Hematopoietic multipotent progenitor cell treated with erythropoietin and hydrocortisone succinate and interleukin-3 and kit ligand, for 4 days (in vitro differentiated cells): ENCODE results near the gene MEN1.

ENCODE experiments used
- DNase-seq: peaks from one replicate; pipeline ENCODE4 v3.0.0-alpha.2; 2015

The MEN1 gene

GRCh38 chr11:64800303-64801157 lies 9.8 kb downstream of the MEN1 start:
- DNase-seq, result no peak

DNA sequence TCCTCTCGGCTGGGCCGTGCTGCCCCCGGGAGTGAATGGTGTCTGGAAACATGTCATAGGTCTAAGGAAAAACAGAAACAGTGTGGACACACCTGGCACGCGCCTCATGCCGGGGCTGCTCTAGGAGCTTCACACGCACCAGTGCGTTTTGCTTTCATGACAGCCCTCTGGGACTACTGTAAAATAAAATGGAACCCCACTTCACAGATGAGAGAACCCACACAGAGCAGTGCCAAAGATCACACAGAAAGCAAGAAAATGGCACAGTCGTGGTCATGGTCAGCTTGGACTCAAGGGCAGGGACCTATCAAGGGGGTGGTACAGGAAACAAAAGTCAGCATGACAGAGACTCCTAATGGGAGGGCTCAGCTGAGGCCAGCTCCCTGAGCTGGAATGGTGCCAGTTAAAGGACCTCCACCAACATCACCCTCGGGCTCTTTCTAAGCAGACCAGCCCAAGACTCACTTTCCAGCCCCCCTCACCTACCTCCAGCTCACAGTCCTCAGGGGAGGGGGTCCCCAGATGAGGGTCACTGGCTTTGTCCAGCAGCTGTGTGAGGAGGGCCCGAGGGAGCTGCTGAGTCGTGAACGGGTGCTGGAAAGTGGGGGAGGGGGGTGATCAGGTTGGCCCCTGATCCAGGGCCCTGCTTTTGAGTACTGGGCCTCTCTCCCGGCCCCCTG lies 10.6 kb downstream of the MEN1 start:
- peak; percentile 47 for DNase-seq

- no peak for DNase-seq
Observed at GRCh38 chr11:64799256-64799622, 11.1 kb downstream of the MEN1 start.

- no peak for DNase-seq
Observed at GRCh38 chr11:64796757-64797541, 13.4 kb downstream of the MEN1 start.

DNA sequence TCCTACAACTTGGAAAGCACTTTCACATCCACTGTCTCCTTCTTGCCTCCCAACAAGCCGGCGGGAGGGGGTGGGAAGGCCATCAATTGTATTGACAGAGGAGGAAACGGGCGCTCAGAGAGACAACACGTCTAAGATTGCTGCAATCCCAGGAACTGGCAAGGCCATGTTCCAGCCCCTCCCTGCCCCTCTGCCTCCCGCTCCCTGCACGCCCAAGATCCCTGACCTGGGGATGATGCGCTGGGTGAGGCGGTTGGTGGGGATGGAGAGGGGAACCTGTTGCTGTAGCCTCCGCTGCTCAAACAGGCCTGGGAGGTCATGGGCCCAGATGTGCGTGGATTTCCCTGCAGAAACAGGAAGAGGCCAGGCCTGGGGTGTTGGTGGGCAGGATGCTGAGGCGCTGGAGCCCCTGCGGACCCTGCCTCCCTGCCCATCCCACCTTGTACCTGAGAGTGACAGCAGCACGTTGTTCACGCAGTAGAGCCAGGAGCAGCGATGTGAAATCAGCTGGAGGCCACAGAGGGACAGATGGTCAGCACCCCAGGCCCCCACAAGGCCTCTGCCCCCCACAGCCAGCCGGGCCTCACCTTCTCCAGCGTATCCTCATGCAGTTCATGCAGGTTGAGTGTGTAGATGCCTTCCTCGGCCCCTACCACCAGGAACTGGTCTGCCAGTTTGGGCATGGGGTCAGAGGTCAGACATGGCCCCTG lies 14.1 kb downstream of the MEN1 start:
- no peak for DNase-seq

GRCh38 chr11:64794526-64794925 lies 15.8 kb downstream of the MEN1 start:
- DNase-seq, result no peak

DNA sequence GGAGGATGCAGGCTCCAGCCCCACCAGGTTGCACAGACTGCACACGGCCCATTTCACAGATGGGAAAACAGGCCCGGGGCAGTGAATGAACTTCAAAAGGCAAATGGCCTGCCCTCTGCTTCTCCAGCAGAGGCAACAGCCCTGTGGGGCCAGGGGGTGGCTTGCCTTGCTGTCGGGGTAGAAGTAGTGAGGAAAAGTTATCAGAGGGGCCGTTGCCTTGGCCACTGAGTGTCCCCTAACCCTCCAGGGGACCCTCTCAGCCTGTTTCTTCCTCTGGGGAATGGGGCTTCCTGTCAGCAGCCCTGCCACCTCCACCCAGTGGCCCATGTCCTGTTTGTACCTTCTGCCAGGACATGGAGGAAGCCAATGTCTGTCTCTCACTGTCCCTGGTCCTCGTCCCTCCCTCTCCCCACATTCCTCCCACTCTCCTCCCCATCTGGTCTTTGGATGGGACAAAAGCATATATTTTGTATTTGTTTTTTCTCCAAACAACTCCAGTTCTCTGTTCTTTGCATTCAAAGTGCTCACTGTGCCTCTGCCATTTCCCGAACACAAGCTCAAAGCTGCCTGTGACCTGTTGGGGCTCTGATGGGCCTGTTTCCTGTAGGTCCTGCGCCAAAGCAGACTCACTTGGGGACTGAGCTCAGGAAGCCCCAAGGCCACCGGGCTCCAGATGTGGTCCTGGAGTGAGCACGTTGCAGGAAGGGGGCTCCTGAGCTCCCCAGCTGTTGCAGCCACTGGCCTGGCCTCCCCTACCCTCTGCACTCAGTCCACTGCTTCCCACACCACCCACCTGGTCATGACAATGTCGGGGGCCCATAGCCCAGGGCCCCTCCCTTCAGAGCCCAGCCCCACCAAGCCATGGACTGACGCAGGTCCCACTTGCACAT lies 16.8 kb downstream of the MEN1 start:
- no peak for DNase-seq

- no peak for DNase-seq
Observed at GRCh38 chr11:64792482-64792881, 17.9 kb downstream of the MEN1 start.

- DNase-seq, result no peak
Observed at GRCh38 chr11:64791781-64792291, 18.5 kb downstream of the MEN1 start.

- no peak for DNase-seq
Observed at GRCh38 chr11:64790205-64791095, 19.9 kb downstream of the MEN1 start.

- DNase-seq, result no peak
Observed at GRCh38 chr11:64789331-64790204, 20.8 kb downstream of the MEN1 start.

DNA sequence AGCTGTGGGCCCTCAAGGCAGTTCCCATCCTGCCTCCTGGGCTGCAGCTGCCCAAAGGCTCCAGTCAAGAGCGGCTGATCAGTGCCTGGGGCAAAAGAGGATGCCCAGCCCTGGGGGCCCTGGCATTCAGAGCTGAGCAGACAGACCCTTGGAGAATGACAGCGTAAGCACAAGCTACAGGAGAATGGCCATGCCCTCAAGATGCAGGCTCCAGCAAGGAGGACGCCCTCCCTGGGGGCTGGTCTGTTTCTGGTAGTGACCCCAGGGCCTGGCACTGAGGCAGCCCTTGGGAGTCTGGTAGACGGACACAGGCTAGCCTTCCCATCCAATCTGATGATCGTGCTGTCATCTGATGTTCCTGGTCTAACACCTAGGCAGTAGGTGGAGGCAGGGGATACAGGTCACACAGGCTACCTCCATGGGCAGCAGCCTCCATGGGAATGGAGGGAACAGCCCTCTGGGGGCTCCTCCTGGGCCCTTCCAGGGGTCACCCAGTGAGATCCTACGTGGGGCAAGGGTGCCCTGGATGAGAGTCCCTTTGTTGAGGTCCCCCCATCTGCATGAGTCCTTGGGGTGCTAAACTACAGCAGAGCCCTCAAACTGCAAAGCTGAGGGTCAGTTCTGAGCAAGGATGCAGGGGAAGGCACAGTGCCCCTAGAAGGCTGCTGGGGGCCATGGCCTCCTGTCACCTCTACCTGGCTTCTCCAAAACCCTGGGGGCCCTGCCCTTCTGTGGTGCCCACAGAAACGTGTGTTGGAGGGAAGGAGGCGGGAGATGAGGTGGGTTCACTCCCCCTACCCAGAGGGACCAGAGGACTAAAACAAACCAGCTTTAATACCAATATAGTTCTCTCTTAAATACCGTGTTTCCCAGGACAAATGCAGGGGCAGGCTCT lies 21.8 kb downstream of the MEN1 start:
- DNase-seq, result no peak

GRCh38 chr11:64787526-64788320 lies 22.6 kb downstream of the MEN1 start:
- peak; percentile 84 for DNase-seq

DNA sequence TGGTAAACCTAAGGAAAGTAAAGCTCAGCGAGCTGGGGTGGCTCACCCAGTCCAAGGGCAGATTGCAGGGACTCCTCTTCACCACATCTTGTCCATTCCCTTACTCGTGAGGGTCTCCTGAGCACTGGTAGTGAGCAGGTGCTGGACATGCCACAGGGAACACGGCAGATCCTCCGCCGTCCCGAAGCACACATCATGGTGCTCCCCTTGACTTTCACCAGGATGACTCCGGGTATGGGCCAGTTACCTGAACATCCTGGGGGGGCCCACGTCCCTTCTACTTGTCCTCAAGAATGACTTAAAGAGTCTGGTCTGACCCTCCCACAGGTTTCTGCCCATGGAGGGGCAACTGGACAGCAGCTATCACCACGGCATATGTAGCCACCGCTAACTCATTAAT lies 24.0 kb downstream of the MEN1 start:
- DNase-seq, result no peak

GRCh38 chr11:64784813-64785581 lies 25.4 kb downstream of the MEN1 start:
- DNase-seq, result no peak

GRCh38 chr11:64778473-64779298 lies 31.7 kb downstream of the MEN1 start, which contains the start of gene SF1:
Gene SF1 (minus strand): TSS chr11:64778542. CDS start chr11:64778392, 150 bp downstream.
- DNase-seq, result peak; percentile 100
